ENCODE results near the gene PBRM1. TPM values are rescaled to one million over a fixed set of nuclear protein-coding genes. Genes with fewer than 3 reads are reported as not detected.

PBRM1 gene
- total and polyA plus RNA-seq, 2 of the 13 experiments (the other 11 are each of a cell fraction or from before 2014, with no cell fraction given): 10.9 to 33.2 TPM

- TF ChIP-seq WIZ (CRISPR knock-in tag; IDR thresholded peaks at IDR 0.05) (no peak), ARNTL (CRISPR knock-in tag; IDR thresholded peaks at IDR 0.05) (peak; percentile 37; the same call in 1 of the 2 replicates), ZNF263 (CRISPR knock-in tag; IDR thresholded peaks at IDR 0.05) (peak; percentile 59), TEAD3 (CRISPR knock-in tag; optimal IDR thresholded peaks at IDR 0.05; ENCODE audit: borderline replicate concordance) (peak; percentile 15), DMAP1 (CRISPR knock-in tag; IDR thresholded peaks at IDR 0.05) (0 out of 2 replicates have a peak, but pooled peaks have one; percentile 23), ZBTB38 (CRISPR knock-in tag; IDR thresholded peaks at IDR 0.05) (peak; percentile 22; the same call in 1 of the 2 replicates), ZFP91 (CRISPR knock-in tag; IDR thresholded peaks at IDR 0.05; ENCODE audit: borderline replicate concordance) (peak; percentile 62; the same call in 1 of the 2 replicates), ZNF883 (CRISPR knock-in tag; IDR thresholded peaks at IDR 0.05; ENCODE audit: not compliant biosample characterization) (peak; percentile 72), ZXDC (CRISPR knock-in tag; IDR thresholded peaks at IDR 0.05) (no peak), BHLHE40 (IDR thresholded peaks at IDR 0.05; ENCODE audit: low read length) (peak; percentile 64), FOSL2 (CRISPR knock-in tag; IDR thresholded peaks at IDR 0.05) (peak; percentile 95), HNRNPL (IDR thresholded peaks at IDR 0.05; ENCODE audit: low read depth, low read length) (0 out of 2 replicates have a peak, but pooled peaks have one; percentile 29), ASH2L (IDR thresholded peaks at IDR 0.05; ENCODE audit: insufficient read length, low read depth, low read length) (no peak), HNF4A (CRISPR knock-in tag; IDR thresholded peaks at IDR 0.05) (peak; percentile 42; the same call in 1 of the 2 replicates), ARID5B (CRISPR knock-in tag; IDR thresholded peaks at IDR 0.05) (peak; percentile 7; the same call in 1 of the 2 replicates), ZNF687 (CRISPR knock-in tag; IDR thresholded peaks at IDR 0.05) (peak; percentile 67)
Observed at GRCh38 chr3:52495777-52496602, 189.7 kb downstream of the PBRM1 start (continued).
